22Rv1 (cell line): Measurements from ENCODE around the gene FBXO15.

Source experiments
- H3K27ac ChIP-seq: fragments of 450-650 bp; 2 replicates; pipeline ENCODE4 v1.5.1; 2017
- CTCF ChIP-seq: fragments of 450-650 bp; IDR thresholded peaks from 2 replicates; pipeline ENCODE4 v1.5.1; 2017; ENCODE audit warnings: mild to moderate bottlenecking
- ZFX ChIP-seq: fragments of 450-650 bp; IDR thresholded peaks from 2 replicates; pipeline ENCODE4 v1.6.1; 2017; ENCODE audit warnings: antibody characterized with exemption, borderline replicate concordance

FBXO15 gene

GRCh38 chr18:74153793-74154192, 6.2 kb upstream of the FBXO15 start:
- TF ChIP-seq CTCF (no peak), ZFX (no peak)
- H3K27ac ChIP-seq = no peak overlapping the region

GRCh38 chr18:74153377-74153776, 5.7 kb upstream of the FBXO15 start:
- TF ChIP-seq CTCF = no peak
- H3K27ac ChIP-seq = no peak overlapping the region

GRCh38 chr18:74152857-74153256, 5.2 kb upstream of the FBXO15 start:
- no peak overlapping the region for H3K27ac ChIP-seq

GRCh38 chr18:74152270-74152669, 4.6 kb upstream of the FBXO15 start:
- TF ChIP-seq ZFX (no peak), CTCF (no peak)
- H3K27ac ChIP-seq = no peak overlapping the region

More at GRCh38 chr18:74152857-74153256, 5.2 kb upstream of the FBXO15 start:
- TF ChIP-seq ZFX (no peak), CTCF (peak; percentile 12; the same call in 1 of the 2 replicates)

- no peak overlapping the region for H3K27ac ChIP-seq
Observed at GRCh38 chr18:74149878-74150277, 2.2 kb upstream of the FBXO15 start.

GRCh38 chr18:74148543-74149070, 973 bp upstream of the FBXO15 start:
- no peak for TF ChIP-seq ZFX
- TF ChIP-seq CTCF = no peak
- peak overlapping the region; percentile 89 for H3K27ac ChIP-seq

More at GRCh38 chr18:74149878-74150277, 2.2 kb upstream of the FBXO15 start:
- no peak for TF ChIP-seq CTCF

- TF ChIP-seq ZFX (no peak), CTCF (no peak)
Observed at GRCh38 chr18:74147491-74147778, 199 bp downstream of the FBXO15 start.

More at GRCh38 chr18:74147491-74147778, 199 bp downstream of the FBXO15 start:
- H3K27ac ChIP-seq = peak overlapping the region; percentile 89
